B cell (primary cell): ENCODE measurements around the gene SNRNP48. TPM values are rescaled to one million over a fixed set of nuclear protein-coding genes. Genes with fewer than 3 reads are reported as not detected.

ENCODE experiments used
- ATAC-seq: fragments of 200-7000 bp; cut with Tn5 transposase; one replicate; pipeline ENCODE4 v1.10.0; 2021; ENCODE audit warnings: low read depth, mild to moderate bottlenecking, moderate number of reproducible peaks, moderate library complexity
- CTCF ChIA-PET: fragments of 350-600 bp; sonication (Branson Sonifier 250); formaldehyde crosslinking; loops from one replicate; lab custom pipeline; 2021; ENCODE audit warnings: antibody characterized with exemption, inconsistent platforms; lab: Charles Lee
- POLR2A ChIA-PET: fragments of 350-600 bp; sonication (Branson Sonifier 250); formaldehyde crosslinking; loops from one replicate; lab custom pipeline; 2021; ENCODE audit warnings: antibody characterized with exemption; lab: Charles Lee
- DNase-seq: peaks from one replicate; pipeline ENCODE4 v3.0.0; 2013
- H2AFZ ChIP-seq: 2 replicates; pipeline ENCODE4 v1.6.1; 2012; ENCODE audit warnings: mild to moderate bottlenecking, low read depth, low read length; ENCODE audit not compliant: insufficient read depth, poor library complexity, severe bottlenecking
- H3K27ac ChIP-seq, 2 donors: 1 replicate in 1 of 2; 2 replicates in 1 of 2; pipeline ENCODE4 v1.5.1; 2012 to 2013; ENCODE audit warnings: low read length in 2 of 2, mild to moderate bottlenecking in 2 of 2, moderate library complexity in 1 of 2
- H3K27me3 ChIP-seq, 4 experiments: fragments of 200-600 bp in 1 of 4; sonication (generic) in 1 of 4; replicated peaks in 1 of 4; 1 replicate in 2 of 4; 2 replicates in 2 of 4; pipeline versions ENCODE4 v1.6.1 to v1.7.0; 2013 to 2016; ENCODE audit warnings: low read length in 3 of 4, mild to moderate bottlenecking in 2 of 4, mixed read lengths in 1 of 4, moderate library complexity in 1 of 4; ENCODE audit not compliant: insufficient read depth in 4 of 4, control insufficient read depth in 3 of 4; ENCODE audit errors: control extremely low read depth in 1 of 4
- H3K36me3 ChIP-seq, 2 experiments: replicated peaks in 1 of 2; 1 replicate in 1 of 2; 2 replicates in 1 of 2; pipeline versions ENCODE4 v1.6.1 to v1.7.1; 2013; ENCODE audit warnings: low read length in 1 of 2; ENCODE audit not compliant: insufficient read depth in 2 of 2, control insufficient read depth in 1 of 2; ENCODE audit errors: control extremely low read depth in 1 of 2, extremely low read depth in 1 of 2
- H3K4me1 ChIP-seq, 2 donors: fragments of 200-600 bp in 1 of 2; sonication (generic) in 1 of 2; 1 replicate in 1 of 2; 2 replicates in 1 of 2; pipeline versions ENCODE4 v1.5.1 to v1.6.1; 2013 to 2017; ENCODE audit warnings: low read length in 2 of 2; ENCODE audit not compliant: control insufficient read depth in 2 of 2, insufficient read depth in 2 of 2
- H3K4me2 ChIP-seq: replicated peaks from 2 replicates; pipeline ENCODE3; 2012; ENCODE audit warnings: mild to moderate bottlenecking, low read depth, low read length; ENCODE audit not compliant: poor library complexity, severe bottlenecking
- H3K4me3 ChIP-seq, 5 experiments: fragments of 200-600 bp in 1 of 5; sonication (generic) in 1 of 5; 1 replicate in 3 of 5; 2 replicates in 2 of 5; pipeline versions ENCODE4 v1.5.1 to v1.7.0; 2011 to 2016; ENCODE audit warnings: low read length in 4 of 5, mild to moderate bottlenecking in 4 of 5, low read depth in 2 of 5, control low read depth in 1 of 5, moderate library complexity in 1 of 5; ENCODE audit not compliant: insufficient read depth in 1 of 5; ENCODE audit errors: control extremely low read depth in 1 of 5, extremely low read depth in 1 of 5
- H3K79me2 ChIP-seq: fragments of 200-600 bp; sonication (generic); one replicate; pipeline ENCODE4 v1.6.0; 2016; ENCODE audit warnings: low read length; ENCODE audit not compliant: control insufficient read depth, insufficient read depth
- H3K9ac ChIP-seq: fragments of 200-600 bp; sonication (generic); 2 replicates; pipeline ENCODE4 v1.6.1; 2017; ENCODE audit warnings: mild to moderate bottlenecking, low read length, moderate library complexity
- H3K9me3 ChIP-seq, 3 donors: one replicate each; pipeline versions ENCODE4 v1.6.1 to v1.7.1; 2013; ENCODE audit warnings: low read length in 2 of 3; ENCODE audit not compliant: control insufficient read depth in 2 of 3, insufficient read depth in 1 of 3; ENCODE audit errors: control extremely low read depth in 1 of 3
- H4K20me1 ChIP-seq: 2 replicates; pipeline ENCODE4 v1.6.0; 2012; ENCODE audit warnings: mild to moderate bottlenecking, low read length; ENCODE audit not compliant: insufficient read depth, control insufficient read depth, poor library complexity, severe bottlenecking
- H3K27ac Mint-ChIP-seq: one replicate; pipeline ENCODE4 v1.8.0; 2021; ENCODE audit warnings: mixed read lengths
- H3K27me3 Mint-ChIP-seq: one replicate; pipeline ENCODE4 v1.8.0; 2021; ENCODE audit warnings: mixed read lengths
- H3K4me1 Mint-ChIP-seq: one replicate; pipeline ENCODE4 v1.8.0; 2021; ENCODE audit warnings: mixed read lengths
- H3K4me3 Mint-ChIP-seq: one replicate; pipeline ENCODE4 v1.8.0; 2021; ENCODE audit warnings: mixed read lengths
- H3K9me3 Mint-ChIP-seq: one replicate; pipeline ENCODE4 v1.8.0; 2022; ENCODE audit warnings: mixed read lengths; ENCODE audit not compliant: insufficient read depth
- CTCF ChIP-seq: fragments of 200-600 bp; IDR thresholded peaks from one replicate; pipeline ENCODE4 v1.8.0; 2022; ENCODE audit warnings: antibody characterized with exemption, mild to moderate bottlenecking
- EZH2 ChIP-seq: IDR thresholded peaks from 2 replicates; pipeline ENCODE4 v1.6.1; 2012; ENCODE audit warnings: borderline replicate concordance, low read depth, mild to moderate bottlenecking, moderate library complexity, low read length; ENCODE audit not compliant: insufficient read depth, poor library complexity, severe bottlenecking
- WGBS: methylation state at CpG from one replicate; pipeline ENCODE4 v1.1.5; 2013; ENCODE audit warnings: missing lambda C conversion rate; ENCODE audit not compliant: insufficient coverage; 5-methylcytosine and 5-hydroxymethylcytosine counted together
- intact Hi-C: fragments of 100-400 bp; cut with micrococcal nuclease; formaldehyde crosslinking; loops from one replicate; pipeline ENCODE4 v1.10.0; 2022
- polyA plus RNA-seq: library from polyadenylated mRNA; depleted of rRNA; stranded (reverse); fragments of >200 nt; gene quantifications from 2 replicates; pipeline ENCODE4 v1.2.3, GENCODE V29; 2012
- total RNA-seq, 2 donors: library from RNA; stranded (reverse); fragments of 120-200 nt in 1 of 2; gene quantifications; 1 replicate in 1 of 2; 2 replicates in 1 of 2; pipeline versions ENCODE4 v1.2.3 to v1.2.4, GENCODE V29; 2013 to 2022

Gene SNRNP48
- total and polyA plus RNA-seq, 2 donors (not counting 1 experiment from before 2014, with no cell fraction given), result 8.9 to 22.9 TPM

GRCh38 chr6:7636151-7636550, 46.2 kb downstream of the SNRNP48 start:
- H3K9me3 Mint-ChIP-seq, result no peaks in the 10 kb centered on the region
- Histone ChIP-seq H3K27ac (no peak overlapping the region), H2AFZ (no peak overlapping the region), H3K36me3 (no peaks in the 10 kb centered on the region), H3K79me2 (no peaks in the 10 kb centered on the region), H3K9me3 (no peaks in the 10 kb centered on the region), H3K9ac (no peak overlapping the region), H3K4me1 (no peaks in the 10 kb centered on the region), H3K27me3 (peaks cover 0 to 3% (median 0%) of the 10 kb centered on the region in 4 experiments), H3K4me2 (no peak overlapping the region), H3K4me3 (no peak overlapping the region), H4K20me1 (no peaks in the 10 kb centered on the region)
- intact Hi-C loops, result no loop called here
- H3K4me3 Mint-ChIP-seq, result no peak overlapping the region
- DNase-seq (no peak), ATAC-seq (no peak)
- H3K4me1 Mint-ChIP-seq, result no peaks in the 10 kb centered on the region
- no CpG with 5 or more reads among the region's 1 CpG for WGBS
- CTCF ChIA-PET, result no interaction called here
- TF ChIP-seq CTCF (no peak), EZH2 (no peak)
- H3K27ac Mint-ChIP-seq, result no peak overlapping the region
- peaks cover 14% of the 10 kb centered on the region for H3K27me3 Mint-ChIP-seq
- POLR2A ChIA-PET, result no interaction called here

GRCh38 chr6:7637533-7637932, 47.5 kb downstream of the SNRNP48 start:
- H3K36me3 ChIP-seq, result no peaks in the 10 kb centered on the region
- CTCF ChIA-PET, result no interaction called here

More at GRCh38 chr6:7637533-7637932, 47.5 kb downstream of the SNRNP48 start:
- Mint-ChIP-seq H3K4me1 (no peaks in the 10 kb centered on the region), H3K9me3 (no peaks in the 10 kb centered on the region), H3K4me3 (no peak overlapping the region), H3K27ac (no peak overlapping the region), H3K27me3 (peaks cover 14% of the 10 kb centered on the region)
- Histone ChIP-seq H3K27me3 (peaks cover 0 to 3% (median 0%) of the 10 kb centered on the region in 4 experiments), H3K79me2 (no peaks in the 10 kb centered on the region), H3K4me2 (no peak overlapping the region), H3K9me3 (no peaks in the 10 kb centered on the region), H4K20me1 (no peaks in the 10 kb centered on the region), H2AFZ (no peak overlapping the region), H3K9ac (no peak overlapping the region), H3K4me3 (no peak overlapping the region), H3K27ac (no peak overlapping the region), H3K4me1 (no peaks in the 10 kb centered on the region)
- no peak for TF ChIP-seq EZH2
- no peak for TF ChIP-seq CTCF
- WGBS, result no CpG with 5 or more reads among the region's 3 CpGs
- intact Hi-C loops, result no loop called here
- POLR2A ChIA-PET, result no interaction called here
- DNase-seq (no peak), ATAC-seq (no peak)
